GM18508 (cell line): ENCODE data around the gene S1PR5.
"Not testable (repeated sequence)": the region's sequence is repeated elsewhere in the genome, so short reads cannot be mapped to it uniquely, and the experiment has no call there.

Experiments used
- ATAC-seq: cut with Tn5 transposase; IDR thresholded peaks from one replicate; pipeline ENCODE4 v1.9.1; 2021; ENCODE audit warnings: moderate number of reproducible peaks; ENCODE audit not compliant: insufficient read depth, unreplicated experiment

The S1PR5 gene

DNA sequence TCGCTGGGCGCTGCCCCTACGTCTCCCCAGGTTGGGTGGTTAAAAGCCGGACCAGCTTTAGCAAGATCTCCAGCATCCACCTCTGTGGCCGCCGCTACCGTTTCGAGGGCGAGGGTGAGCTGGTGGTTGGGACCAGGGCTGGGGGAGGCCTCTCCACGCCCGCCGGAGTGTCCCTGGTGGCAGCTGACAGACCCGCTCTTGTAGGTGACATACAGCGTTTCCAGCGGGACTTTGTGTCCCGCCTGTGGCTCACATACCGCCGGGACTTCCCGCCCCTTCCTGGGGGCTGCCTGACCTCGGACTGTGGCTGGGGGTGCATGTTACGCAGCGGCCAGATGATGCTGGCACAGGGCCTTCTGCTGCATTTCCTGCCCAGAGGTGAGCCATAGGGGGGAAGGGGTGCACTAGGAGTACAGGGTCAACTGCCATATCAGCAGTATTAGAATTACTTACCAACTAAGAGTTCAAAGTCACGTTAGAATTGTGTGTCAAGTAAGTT, 27.6 kb upstream of the S1PR5 start:
- ATAC-seq: no peak

DNA sequence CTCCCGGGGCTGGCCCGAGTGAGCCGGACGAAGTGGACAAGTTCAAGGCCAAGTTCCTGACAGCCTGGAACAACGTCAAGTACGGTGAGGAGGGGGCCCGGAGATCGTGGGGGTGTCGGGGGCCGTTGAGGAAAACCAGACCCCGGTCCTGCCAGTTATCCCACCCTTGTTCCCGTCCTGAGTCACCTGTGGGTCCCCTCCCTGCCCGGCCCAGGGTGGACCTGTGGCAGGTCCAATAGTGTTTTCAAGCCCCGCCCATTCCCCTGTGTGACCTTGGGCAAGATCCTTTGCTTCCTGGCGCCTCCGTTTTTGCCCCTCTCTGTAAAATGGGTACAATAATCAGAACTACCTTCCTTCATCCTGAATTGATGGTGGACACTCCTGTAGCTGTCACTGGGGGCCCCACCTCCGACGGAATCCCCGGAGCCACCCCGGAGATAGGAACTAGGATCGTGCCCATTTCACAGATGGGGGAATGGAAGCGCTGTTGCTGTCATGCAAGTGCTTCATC, 27.1 kb upstream of the S1PR5 start:
- no peak for ATAC-seq

DNA sequence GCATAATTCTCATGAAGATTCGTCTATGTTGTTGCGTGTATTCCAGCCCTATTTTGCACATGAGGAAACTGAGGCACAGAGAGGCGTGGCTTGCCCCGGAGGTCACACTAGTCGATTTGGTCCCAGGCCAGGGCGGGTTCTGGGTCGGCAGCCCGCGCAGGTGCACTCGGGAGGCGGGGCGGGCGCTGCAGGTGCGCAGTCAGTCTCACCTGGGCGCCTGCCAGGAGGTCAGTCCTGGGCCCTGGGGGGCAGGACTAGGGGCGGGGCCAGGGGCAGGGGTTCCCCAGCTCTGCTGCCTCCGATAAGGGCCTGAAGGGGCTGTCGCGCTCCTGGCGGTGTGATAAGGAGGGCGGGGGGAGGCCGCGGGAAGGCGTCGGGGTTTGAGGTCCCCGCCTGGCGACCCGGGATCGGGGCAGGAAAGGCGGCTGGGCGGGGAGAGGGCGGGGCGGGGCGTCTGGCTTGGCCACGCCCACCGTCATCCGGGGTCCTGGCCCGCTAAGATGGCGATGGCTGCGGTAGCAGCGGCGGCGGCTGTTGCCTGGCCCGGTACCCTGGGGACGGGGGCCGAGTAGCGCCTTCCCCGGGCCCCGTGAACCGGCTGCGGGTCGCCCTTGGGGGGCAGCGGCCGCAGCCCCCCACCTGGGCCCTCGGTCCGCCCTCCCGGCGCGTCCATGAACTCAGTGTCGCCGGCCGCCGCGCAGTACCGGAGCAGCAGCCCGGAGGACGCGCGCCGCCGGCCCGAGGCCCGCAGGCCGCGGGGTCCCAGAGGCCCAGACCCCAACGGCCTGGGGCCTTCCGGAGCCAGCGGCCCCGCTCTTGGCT, 26.4 kb upstream of the S1PR5 start, which contains the start of gene ATG4D:
Gene ATG4D, plus strand, starts transcription at position 485 of the 822 bp plus-strand sequence. Its CDS starts 187 bp downstream, at position 672.
- no peak for ATAC-seq

DNA sequence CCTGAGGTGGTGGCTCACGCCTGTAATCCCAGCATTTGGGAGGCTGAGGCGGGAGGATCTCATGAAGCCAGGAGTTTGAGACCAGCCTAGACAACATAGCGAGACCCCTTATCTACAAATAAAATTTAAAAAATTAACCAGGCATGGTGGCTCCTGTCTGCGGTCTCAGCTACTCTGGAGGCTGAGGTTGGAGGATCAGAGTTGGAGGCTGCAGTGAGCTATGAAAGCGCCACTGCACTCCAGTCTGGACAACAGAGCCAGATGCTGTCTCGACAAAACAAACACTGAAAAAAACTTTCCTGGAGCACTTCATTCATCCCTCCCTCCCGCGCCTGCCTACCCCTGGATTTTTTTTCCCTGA, 25.8 kb upstream of the S1PR5 start:
- no peak for ATAC-seq

DNA sequence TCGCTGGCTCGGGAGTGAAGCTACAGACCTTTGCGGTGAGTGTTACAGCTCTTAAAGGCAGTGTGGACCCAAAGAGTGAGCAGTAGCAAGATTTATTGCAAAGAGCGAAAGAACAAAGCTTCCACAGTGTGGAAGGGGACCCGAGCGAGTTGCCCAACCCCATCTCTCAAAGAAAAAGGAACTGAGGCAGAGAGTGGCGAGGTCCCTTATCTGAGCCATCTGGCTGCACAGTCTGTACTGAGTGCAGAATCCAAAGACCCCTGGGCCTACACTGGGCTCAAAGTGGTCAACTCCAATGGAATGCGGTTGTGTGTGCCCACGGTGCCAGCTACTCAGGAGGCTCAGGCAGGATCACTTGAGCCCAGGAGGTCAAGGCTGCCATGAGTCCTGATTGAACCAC, 21.8 kb upstream of the S1PR5 start:
- not testable (repeated sequence) for ATAC-seq

DNA sequence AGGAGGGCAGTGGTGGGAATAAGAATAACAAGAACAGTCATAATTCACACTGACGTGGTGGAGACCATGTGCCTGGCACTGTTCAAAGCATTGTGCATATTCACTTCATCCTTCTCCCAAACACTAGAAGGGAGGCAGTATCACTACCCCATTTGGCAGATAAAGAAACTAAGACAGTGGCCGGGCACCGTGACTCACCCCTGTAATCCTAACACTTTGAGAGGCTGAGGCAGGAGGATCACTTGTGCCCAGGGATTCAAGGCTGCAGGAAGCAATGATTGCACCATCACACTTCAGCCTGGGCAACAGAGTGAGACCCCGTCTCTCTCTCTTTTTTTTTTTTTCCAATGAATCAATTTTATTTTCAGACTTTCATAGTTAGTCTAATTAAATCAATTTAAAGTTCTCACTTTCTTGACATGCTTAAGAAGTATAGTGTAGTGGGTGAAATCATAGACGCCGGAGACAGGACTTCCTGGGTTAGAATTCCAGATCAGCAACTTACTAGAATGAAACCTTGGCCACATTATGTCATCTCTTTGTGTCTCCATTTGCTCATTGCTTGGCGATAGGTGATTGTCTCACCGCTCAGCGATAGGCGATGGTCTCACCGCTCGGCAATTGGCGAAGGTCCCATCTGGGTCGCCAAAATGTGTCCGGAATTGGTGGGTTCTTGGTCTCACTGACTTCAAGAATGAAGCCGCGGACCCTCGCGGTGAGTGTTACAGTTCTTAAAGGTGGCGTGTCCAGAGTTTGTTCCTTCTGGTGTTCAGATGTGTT, 21.1 kb upstream of the S1PR5 start:
- ATAC-seq: no peak

DNA sequence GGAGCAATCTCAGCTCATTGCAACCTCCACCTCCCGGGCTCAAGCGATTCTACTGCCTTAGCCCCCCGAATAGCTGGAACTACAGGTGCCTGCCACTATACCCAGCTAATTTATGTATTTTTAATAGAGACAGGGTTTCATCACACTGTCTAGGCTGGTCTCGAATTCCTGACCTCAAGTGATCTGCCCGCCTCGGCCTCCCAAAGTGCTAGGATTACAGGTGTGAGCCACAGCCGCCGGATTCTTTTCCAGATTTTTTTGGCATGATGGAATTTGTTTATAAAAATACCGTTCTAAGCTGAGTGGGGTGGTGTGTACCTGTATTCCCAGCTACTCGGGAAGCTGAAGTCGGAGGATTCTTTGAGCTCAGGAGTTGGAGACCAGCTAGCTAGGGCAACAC, 20.4 kb upstream of the S1PR5 start:
- ATAC-seq: no peak

DNA sequence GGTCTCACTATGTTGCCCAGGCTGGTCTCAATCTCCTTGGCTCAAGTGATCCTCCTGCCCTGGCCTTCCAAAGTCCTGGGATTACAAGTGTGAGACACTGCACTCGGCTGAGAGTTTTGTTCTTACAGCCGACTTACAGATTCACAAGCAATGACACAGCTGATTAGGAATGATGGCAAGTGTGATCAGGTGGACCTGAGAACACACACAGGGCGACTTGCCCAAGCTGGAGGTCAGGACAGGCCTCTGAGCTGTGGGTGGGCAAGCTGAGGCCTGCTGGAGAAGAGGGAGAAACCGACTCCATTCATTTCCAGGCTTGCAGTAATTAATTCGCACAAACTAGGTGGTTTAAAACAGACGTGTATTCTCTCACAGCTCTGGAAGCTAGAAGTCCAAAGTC, 18.4 kb upstream of the S1PR5 start:
- ATAC-seq: no peak

DNA sequence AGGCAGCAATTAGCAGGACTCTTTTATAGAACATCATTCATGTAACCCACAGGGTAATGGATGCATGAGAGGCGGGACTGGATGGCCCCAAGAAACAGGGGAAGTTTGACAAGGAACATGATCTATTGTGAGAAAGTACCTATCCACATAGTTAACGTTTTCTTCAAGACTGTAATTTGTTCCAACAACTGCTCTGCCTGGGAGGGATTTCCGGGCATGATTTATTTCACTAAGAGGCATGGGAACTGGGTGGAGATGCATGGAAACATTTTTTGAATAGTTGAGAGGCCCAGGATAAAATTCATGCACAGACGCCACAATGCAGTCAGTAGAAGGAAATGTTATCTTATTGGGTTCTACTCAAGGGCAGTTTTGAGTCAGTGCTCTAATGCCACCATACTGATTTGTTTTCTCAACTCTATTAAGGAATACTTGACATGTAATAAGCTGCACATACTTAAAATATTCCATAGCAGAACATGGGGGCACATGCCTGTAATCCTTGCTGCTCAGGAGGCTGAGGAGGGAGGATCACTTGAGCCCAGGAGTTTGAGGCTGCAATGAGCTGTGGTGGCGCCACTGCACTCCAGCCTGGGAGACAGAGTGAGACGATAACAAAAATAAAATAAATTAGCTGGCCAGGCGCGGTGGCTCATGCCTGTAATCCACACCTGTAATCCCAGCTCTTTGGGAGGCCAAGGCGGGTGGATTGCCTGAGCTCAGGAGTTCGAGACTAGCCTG, 16.6 kb upstream of the S1PR5 start:
- ATAC-seq: no peak

DNA sequence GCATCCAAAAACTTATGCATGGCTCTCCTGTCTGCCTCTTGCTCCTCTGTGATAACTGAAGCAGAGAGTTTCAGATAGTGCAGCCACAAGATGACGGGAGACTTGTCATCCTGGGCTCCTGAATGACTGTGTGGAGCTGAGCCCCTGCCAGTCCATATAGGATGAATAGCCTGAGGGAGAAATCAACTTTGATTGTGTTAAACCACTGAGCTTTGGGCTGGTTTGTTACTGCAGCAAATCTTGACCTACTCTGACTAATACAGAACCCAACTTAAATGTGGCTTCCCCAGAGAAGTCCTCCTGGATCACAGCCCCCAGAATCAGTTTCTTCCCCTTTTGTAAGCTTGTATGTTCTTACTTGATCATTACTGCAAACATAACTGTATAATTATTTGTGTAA, 15.2 kb upstream of the S1PR5 start:
- no peak for ATAC-seq

DNA sequence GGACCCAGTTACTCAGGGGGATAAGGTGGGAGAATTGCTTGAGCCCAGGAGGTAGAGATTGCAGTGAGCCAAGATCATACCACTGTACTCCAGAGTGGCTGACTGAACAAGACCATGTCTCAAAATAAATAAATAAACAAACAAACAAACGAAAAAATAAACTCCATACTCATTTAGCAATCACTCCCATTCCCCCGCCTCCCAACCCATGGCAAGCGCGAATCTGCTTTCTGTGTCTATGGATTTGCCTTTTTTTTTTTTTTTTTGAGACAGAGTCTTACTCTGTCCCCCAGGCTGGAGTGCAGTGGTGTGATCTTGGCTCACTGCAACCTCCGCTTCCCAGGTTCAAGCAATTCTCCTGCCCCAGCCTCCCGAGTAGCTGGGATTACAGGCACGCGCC, 9.6 kb upstream of the S1PR5 start:
- not testable (repeated sequence) for ATAC-seq

DNA sequence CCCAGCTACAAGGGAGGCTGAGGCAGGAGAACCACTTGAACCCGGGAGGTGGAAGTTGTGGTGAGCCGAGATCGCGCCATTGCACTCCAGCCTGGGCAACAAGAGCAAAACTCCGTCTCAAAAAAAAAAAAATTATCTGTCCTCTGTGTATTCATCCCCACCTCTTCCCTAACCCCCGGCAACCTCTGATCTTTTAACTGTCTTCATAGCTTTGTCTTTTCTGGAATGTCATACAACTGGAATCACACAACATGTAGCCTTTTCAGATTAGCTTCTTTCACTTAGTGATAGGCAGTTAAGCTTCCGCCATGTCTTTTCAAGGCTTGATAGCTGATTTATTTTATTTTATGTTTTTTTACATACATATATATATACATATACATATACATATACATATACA, 8.4 kb upstream of the S1PR5 start:
- ATAC-seq: no peak

DNA sequence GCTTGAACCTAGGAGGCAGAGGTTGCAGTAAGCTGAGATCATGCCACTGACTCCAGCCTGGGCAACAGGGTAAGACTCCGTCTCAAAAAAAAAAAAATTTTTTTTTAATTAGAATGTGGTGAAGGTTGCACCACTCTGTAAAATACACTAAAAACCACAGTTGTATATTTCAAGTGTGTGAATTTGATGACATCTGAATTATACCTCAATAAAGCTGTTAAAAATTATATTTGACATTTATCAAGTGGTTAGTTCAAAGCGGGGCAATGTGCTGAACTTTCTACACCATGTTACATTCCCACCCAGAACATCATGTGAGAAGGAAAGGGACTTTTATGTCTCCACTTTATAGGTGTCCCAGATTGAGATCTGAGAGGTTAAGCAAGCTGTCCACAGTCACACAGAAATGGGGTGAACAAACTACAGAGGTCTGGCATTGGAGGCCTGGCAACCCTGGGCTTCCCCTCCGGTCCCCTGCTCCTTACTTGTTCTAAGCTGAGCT, 5.9 kb upstream of the S1PR5 start:
- ATAC-seq: no peak

DNA sequence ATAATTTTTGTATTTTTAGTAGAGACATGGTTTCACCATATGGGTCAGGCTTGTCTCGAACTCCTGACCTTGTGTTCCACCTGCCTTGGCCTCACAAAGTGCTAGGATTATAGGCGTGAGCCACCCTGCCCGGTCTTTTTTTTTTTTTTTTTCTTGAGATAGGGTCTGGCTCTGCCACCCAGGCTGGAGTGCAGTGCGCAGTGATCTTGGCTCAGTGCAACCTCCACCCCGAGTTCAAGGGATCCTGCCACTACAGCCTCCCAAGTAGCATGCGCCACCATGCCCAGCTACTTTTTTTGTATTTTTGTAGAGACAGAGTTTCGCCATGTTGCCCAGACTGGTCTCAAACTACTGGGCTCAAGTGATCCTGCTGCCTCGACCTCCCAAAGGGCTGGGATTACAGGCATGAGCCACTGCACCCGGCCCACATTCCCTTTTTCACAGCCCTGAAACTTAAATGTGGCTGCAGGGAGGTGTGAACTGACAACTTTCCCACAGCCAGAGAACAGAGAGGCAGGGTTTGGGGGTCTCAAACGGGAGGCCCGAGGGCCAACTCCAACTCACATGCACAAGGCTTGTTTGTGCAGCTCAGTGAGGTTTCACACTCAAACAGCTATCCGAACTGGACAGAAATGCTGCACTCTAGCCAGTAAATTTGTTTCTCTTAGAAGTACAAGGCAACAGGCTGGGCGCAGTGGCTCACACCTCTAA, 4.4 kb upstream of the S1PR5 start:
- ATAC-seq: no peak

DNA sequence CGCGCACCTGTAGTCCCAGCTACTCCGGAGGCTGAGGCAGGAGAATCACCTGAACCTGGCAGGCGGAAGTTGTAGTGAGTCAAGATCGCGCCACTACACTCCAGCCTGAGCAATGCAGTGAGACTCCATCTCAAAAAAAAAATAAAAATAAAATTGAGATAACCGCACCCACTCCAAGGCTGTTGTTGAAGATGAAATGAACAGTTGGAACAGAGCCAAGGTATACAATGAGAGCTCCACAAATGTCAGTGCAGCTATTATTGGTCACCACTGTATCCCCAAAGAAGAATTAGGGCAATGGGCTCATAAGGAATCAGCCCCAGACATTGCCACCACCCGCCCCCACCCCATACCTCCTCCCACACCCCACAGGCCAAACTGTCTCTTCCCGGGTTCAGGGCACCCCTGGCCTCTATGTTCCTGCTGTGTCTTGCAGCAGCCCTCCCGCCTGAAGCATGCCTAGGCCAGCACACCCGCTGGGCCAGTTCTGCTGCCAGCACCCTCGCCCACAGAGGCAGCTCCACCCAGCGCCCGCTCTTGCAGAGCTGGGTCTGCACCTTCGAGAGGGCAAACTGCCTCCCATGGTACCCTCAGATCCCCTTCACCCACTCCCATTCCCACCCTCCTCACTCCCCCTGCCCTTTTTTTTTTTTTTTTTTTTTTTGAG, 3.5 kb upstream of the S1PR5 start:
- no peak for ATAC-seq

DNA sequence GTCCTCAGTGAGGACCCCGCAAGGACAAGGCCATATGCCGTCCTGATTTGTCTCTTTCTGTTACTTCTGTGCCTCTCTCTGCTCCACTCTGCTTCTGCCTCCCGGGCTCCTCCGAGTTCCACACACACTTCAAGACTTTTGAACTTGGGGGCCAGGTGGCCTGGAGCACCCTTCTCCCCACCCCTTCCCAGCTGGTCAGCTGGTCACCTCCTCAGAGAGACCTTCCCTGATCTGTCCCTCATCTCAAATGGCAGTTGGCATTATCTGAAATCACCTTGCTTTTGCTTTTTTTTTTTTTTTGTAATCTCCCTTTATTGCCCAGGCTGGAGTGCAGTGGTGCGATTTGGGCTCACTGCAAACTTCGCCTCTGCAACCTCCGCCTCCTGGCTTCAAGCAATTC, 2.2 kb upstream of the S1PR5 start:
- ATAC-seq: no peak

DNA sequence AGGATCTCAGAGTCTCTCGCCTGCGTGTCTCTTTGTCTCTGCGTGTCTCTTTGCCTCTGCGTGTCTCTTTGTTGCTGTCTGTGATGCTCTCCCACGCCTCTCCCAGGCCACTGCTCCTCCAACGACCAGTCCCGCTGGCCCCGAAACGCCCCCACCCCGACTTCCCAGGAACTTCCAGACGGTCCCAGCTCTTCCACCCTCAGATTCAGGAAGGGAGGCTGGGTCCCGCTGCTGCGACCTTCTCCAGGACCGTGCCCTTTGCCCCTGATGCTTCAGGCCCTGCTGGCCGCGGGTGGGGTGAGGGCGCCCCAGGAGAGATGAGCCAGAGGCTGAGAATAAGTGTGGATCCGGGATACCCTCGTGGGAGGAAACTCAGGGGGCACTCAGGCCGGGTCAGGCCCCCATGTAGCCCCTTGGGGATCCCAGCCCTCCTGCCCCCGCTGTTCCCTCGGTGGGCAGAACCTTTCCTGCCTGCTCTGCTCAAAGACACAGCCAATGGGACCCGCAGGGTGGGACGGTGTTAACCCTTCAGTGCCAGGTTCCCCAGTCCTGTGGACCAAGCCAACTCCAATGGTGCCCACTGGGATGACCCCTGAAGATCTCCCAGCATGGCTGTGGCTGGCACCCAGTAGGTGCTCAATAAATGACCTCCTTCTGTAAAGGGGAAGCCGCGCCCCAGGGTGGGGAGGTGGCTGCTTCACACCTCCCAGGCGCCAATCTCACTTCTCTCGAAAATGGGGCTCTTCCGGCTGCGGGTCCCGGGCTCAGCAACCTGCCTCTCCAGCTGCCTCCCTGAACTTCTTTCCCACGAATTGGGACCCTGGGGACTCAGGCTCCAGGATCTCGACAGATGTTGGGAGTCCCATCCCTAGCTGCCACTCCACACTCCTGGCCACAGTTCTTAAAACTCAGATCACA, 1.5 kb upstream of the S1PR5 start:
- ATAC-seq: no peak

DNA sequence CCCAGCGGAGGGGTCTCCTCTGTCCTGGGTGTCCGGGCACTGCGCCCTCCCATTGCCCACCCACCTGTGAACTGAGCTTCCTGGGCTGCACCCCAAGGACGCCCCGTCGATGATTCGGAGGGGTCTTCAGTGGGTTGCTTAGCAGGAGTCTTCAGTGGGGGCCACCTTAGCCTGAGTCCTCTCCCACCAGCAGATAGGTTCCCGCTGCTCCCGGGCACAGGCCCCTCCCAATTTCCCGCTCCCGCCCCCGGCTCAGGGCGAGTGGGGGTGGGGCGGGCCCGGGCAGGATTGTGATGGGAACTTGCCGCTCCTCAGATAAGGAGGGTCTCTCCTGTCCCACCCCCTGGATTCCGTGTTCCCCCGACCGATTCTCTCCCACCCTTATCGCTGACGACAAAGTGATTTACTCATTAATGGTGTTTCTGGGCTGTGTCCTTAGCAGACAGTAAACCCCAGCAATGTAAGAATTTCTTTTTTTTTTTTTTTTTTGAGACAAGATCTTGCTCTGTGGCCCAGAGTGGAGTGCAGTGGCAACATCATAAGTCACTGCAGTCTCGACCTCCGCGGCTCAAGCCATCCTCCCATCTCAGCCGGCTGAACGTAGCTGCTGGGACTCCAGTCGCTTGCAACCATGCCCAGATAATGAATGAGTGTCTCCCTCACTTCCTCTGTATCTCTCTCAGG, 655 bp upstream of the S1PR5 start:
- ATAC-seq: no peak
